Stimulated activated CD4-positive, alpha-beta T cell treated with anti-CD3 and anti-CD28 coated beads, Interleukin-4, amount 100 ng/mL, for 4 hours (primary cell): ENCODE data around the gene CAMK1D.
"Not testable (repeated sequence)": the region's sequence is repeated elsewhere in the genome, so short reads cannot be mapped to it uniquely, and the experiment has no call there.

Experiments
- DNase-seq, 2 experiments: peaks; one replicate each; pipeline ENCODE4 v3.0.0-alpha.2; 2020

CAMK1D gene

DNA sequence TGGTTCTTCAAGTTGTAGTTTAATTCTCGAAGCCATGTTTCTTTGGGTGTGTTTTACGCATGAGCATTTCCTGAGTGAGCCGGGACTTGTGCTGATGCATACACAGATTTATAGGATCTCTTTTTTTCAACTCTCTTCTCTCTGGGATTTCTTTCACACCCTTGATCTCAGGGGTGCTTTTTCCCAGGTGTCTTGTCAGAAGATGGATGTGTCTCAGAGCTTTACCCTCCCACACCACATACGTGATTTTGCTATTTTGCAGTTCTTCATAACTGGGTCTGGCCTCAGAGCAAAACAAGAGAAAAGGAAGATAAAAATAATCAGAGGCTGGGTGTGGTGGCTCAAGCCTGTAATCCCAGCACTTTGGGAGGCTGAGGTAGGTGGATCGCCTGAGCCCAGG lies 177.0 kb downstream of the CAMK1D start:
- DNase-seq: no peak

DNA sequence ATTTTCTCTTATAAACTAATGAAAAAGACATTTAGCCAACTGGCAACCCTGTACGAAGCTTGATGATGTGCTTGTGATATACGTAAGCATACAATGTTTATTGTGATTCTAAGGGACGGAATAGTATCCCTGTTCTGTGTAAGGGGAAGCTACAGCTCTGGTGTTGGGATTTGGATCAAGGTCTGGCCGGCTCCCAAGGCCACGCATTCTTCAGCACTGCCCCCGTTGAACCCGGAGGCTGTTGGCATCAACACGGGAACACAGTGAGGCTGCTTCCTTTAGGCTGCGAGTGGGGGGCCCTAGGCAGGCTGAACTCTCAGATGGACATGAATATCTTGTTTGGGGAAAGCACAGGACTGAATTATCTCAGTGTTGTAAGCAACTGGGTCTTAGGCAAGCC lies 180.6 kb downstream of the CAMK1D start:
- no peak for DNase-seq

DNA sequence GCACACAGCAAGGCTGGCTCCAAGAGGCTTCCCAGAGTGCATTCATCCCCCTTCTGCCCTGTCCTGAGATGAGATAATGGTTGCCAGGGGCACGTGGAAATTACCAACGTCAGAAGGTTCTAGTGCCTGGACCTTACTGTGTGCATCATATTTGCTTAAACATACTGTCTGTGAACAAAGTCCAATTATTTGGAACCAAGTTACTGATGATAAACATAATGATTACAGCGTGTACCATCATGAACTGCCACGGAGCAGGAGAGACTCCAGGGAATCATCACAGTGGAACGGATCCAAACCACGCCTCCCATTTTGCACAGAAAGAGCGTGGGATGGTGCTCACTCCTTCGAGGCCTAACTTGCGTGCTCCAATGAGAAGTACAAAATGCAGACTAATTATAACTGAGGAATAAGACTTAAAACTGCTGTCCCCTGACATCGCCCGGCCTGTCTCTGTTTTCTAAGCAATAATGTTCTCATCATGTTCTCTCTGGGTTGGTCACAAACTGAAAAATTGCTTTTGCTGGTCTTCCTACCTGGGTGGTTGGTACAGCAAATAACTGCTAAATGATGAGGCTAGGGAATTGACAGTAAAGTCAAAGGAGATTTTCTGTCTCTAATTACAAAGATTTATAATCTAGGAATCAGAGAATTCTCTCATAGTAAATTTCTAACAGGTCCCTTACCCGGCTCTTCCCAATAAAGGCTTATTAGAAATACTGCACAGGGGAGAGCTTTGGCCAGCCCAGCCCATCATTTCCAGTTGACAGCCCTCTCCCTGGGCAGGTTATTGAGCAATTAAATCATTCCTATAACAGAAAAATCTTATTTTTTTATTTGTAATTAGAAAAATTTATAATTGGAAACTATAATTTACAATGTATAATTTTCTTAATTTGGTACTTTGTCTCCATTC lies 182.2 kb downstream of the CAMK1D start:
- DNase-seq: no peak

DNA sequence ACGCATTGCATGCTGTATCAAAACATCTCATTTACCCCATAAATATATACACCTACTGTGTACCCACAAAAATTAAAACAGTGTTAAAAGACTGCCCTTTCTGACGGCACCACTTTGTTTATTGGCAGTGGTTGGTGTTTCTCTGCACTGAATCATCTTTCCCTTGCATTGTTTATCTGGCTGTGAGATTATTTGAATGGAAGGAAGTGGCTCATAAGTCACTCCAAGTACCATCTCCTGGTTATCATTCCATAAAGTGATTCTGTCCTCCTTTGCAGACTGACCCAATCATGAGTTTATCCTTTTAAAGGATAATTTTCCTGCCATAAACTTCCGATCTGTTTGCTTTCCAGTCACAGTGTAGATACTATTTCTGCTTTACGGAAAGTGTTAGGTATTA lies 183.8 kb downstream of the CAMK1D start:
- no peak for DNase-seq

DNA sequence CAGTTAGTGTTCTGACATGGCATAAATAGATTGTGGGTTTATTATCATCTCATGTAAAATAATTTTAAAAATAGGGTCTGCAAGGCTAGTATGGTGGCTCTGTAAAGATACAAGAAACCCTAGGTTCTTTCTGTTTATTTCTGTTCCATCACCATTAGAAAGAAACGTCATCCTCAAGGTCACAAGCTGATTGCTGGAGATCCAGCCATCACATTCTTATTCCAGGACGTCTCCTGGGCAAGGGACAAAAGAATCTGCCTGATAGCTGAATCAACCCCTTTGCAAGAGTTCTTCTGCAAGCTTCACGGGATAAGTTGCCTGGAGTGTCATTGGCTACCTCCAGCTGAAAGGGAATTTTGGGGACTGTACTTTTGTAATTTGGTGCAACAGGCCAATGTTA lies 184.4 kb downstream of the CAMK1D start:
- no peak for DNase-seq

DNA sequence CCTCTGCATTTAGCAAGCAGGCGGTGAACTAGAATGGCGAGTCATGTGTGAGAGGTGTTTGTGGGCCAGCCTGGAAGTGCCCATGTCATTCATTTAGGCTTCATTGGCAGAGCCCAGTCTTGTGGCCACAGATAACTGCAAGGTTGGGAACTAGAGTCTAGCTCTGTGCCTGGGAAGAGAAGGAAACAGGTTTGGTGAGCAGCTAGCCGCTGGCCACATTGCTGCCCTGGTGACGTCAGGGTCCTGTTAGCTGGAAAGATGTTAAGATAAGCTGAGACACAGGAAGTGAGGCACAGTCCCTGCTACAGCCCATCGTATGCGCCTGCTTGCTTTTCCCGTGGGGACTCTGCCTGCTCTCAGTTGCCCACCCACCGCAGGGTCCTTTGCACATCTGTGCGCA lies 185.5 kb downstream of the CAMK1D start:
- DNase-seq: no peak

DNA sequence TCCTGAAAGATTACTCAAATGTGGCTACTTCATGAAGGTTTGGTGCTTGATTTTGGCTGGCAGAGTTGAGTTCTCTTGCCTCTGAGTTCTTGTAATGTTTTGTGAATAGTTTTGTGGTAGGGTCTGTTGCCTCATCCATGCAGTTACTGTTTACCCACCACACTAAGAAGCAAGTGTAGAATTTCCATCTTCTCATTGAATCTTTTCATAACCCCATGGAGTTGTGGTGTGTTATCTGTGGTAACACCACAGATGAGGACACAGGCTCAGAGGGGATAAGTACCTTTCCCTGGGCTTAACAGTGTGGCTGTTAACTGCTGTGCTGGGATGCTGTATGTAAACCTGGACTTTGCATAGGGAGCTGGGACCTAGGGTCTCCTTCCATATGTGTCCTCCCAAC lies 186.3 kb downstream of the CAMK1D start:
- no peak for DNase-seq

DNA sequence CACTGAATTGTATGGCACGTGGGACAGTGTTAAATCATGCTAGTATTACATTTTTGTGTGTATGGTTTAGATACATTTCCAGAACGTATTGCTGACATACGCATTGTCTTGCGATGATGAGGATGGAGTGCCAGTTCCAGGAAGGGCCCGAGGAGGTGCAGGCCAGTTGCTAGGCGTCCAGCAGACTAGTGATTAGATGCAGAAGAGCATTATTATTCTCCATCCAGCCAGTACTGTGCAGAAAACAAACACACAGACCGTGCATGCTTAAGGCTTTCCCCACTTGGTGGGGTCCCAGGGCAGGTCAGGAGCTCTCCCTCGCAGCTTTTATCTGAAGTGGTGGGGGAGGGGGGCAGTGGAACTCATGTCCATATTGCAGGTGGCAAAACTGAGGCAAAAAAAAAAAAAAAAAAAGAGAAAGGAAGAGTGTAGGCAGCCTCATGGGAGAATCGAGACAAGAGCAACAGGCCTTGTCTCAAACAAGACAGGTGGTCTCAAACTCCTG lies 189.2 kb downstream of the CAMK1D start:
- no peak for DNase-seq

DNA sequence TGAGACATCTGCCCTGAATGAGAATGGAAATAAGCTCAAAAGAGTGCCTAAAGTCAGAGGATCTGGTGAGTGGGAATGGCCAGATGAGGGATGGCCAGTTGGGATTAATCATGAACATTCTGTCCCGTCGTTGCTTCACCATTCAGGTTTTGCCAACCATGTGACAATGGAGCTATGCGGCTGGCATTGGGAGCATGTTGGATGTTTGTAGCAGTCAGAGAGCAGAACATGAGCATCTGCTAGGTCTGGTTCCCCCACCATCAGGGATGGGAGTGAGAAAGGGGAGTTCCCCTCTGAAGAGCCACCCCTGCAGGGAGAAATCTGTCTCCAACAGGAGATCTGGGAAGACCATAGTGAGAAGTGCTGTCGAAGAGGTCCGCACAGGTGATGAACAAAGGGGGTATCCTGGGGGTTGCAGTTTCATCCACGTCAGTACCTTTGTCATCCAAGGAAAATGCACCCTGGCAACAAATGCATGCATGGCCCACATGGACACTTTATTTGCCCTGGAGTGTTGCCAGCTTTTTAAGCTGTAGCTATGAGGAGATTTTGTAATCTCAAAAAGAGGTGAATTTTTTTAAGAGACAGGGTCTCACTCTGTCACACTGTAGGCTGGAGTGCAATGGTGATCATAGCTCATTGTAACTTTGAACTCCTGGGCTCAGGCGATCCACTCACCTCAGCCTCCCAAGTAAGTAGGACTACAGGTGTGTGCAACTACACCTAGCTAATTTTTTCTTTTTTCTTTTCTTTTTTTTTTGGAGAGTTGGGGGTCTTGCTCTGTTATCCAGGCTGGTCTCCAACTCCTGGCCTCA lies 190.2 kb downstream of the CAMK1D start:
- DNase-seq: no peak

DNA sequence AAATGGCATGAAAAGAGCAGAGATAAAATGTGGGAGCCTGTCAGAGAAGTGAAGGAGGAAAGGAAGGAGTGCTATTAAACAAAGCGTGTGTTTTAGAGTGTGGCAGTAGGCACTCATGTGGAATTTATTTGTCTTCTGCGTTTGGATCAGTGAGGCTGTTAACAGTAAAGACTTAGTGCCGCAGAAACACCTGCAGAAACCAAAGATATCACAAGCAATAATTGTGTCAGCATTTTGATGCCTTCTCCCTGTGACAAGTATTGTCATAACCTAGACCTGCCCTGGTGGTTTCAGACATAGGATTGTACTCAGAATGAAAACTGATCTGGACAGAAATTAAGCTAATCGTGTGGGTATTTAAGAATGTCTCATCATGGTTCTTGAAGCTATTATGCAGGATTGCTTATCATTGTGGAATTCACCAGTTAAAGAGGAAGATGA lies 191.0 kb downstream of the CAMK1D start:
- DNase-seq: no peak

DNA sequence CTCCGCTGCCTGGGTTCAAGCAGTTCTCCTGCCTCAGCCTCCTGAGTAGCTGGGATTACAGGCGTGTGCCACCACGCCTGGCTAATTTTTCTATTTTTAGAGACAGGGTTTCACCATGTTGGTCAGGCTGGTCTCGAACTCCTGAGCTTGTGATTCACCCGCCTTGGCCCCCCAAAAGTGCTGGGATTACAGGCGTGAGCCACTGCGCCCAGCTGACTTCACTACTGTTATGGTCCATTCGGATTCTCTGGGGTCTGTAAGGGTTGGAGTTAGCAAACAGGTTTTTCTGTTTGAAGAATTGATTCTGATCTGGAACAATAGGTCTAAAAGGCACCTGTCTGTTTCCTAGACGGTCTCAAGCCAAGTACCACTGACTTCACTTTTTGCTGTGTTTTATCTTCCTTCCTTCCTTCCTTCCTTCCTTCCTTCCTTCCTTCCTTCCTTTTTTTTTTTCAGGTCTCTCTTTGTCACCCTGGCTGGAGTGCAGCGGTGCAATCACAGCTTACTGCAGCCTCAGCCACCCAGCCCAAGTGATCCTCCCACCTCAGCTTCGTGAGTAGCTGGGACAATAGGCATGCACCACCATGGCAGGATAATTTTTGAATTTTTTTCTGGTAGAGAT lies 192.2 kb downstream of the CAMK1D start:
- DNase-seq: no peak

DNA sequence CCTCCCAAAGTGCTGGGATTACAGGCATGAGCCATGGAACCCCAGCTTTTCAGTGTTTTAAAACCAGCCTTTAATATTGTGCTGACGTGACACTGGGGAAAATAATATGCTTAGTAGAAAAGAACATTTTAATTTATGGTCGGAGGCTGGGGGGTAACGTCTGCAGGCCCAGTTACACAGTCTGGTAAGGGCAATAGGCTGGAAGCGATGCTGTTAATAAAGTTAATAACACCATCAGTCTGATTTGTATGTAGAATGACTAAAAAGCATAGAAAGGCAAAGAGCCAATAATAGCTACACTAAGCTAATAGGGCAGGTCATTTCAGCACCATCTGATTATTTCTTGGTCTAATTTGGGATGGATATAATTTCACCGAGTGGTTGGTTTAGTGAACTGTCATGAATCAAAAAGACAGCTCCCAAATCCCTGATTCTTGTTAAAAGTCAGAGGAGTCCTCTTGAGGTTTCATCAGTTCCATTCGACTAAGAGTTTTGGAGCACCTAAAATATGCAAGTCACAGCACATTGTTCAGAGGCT lies 192.9 kb downstream of the CAMK1D start:
- no peak for DNase-seq

DNA sequence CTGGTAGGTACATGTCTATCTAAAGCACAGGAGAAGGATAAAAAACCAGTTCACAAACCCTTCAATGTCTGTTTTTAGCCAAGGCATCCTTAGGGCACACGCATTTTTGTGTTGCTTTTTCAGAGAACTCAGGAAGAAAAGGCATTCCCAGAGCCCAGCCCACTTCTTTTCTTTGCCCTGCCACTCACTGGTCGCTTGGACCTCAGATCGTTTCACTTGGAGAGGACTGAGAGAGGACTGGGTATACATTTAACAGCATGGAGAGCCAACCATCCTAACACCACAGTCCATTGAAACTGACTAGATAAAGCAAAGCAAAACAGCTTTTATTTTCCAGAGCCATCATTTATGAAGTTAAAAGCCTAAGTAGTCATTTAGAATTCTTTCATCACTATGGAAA lies 194.2 kb downstream of the CAMK1D start:
- no peak for DNase-seq

DNA sequence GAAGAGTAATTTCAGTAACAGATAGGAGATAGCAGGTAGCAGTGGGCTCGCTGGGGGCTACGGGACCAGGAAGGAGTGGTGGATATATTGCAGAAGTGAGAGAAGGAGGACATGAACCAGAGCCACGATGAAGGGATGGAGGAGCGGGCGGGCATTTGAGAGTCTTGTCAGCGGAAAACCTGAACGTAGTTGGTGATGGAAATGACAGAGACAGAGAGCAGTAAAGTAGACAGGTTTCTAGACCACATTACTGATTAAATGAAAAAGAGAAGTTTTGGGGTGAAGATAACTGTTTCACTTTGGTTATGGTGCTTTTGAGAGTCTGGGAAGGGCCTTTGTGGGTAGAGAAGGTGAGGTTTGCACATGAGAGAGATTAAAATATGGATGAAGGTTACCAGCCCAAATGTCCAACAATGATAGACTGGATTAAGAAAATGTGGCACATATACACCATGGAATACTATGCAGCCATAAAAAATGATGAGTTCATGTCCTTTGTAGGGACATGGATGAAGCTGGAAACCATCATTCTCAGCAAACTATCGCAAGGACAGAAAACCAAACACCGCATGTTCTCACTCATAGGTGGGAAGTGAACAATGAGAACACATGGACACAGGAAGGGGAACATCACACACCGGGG lies 196.9 kb downstream of the CAMK1D start:
- not testable (repeated sequence) for DNase-seq

DNA sequence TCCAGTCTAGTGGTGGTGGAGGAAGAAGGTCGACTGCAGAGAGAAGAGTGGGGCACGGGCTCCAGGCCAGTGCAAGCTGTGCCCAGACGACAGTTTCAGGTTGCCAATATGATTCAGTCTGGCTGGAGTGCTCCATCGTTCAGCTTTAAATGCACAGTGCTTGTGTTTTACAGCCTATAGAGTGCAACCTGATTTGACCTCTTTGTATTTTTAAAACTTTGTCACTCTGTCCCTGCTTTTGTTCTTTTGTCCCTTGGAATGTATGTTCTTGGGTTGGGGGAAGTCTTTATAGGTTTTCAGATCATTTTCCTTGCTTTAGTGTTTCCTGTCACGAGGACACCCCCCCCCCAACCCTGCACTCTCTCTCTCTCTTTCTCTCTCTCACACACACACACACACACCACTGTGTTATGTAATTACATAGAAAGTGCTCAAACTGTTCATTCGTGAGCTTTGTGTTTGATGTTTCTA lies 198.0 kb downstream of the CAMK1D start:
- DNase-seq: no peak

DNA sequence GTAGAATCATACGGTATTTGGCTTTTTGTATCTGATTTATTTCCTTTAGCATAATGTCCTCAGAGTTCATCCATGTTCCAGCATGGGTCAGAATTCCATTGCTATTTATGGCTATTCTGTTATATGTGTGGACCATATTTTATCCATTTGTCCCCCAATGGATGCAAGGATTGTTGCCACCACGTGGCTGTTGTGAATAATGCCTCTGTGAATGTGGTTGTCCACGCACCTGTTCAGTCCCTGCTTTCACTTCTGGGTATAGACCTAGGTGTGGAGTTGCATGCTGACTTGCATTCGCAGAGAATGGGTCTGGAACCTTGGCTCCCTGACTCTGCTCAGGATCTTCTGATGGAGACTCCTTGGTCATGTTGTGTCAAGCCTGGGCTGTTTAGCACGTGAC lies 199.9 kb downstream of the CAMK1D start:
- DNase-seq: no peak

DNA sequence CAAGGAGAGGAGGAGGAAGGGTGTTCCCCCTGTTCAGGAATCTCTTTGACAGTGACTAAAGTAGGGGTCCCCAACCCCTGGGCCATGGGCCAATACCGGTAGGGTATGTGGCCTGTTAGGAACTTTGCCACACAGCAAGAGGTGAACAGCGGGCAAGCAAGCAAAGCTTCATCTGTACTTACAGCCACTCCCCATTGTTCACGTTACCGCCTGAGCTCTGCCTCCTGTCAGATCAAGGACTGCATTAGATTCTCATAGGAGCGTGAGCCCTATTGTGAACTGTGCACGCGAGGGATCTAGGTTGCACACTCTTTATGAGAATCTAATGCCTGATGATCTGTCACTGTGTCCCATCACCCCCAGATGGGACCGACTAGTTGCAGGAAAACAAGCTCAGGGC lies 201.6 kb downstream of the CAMK1D start:
- no peak for DNase-seq

DNA sequence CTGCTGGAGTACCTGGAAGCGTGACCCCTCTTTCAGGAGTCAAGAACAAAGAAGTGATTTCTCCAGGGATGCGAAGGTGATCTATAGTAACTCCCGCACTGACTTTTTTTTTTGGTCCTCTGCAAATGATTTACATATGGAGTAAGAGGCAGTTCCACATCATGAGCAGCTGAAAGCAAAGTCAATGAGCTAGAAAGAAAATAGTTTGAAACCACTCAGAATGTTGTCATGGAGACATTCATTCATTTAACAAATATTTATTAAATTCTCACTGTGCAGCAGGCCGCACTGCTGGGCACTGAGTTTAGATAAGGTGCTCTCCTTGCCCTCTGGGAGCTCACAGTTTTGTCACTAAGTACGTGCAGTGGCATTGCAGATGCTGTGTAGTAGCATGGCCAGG lies 206.7 kb downstream of the CAMK1D start:
- no peak for DNase-seq

DNA sequence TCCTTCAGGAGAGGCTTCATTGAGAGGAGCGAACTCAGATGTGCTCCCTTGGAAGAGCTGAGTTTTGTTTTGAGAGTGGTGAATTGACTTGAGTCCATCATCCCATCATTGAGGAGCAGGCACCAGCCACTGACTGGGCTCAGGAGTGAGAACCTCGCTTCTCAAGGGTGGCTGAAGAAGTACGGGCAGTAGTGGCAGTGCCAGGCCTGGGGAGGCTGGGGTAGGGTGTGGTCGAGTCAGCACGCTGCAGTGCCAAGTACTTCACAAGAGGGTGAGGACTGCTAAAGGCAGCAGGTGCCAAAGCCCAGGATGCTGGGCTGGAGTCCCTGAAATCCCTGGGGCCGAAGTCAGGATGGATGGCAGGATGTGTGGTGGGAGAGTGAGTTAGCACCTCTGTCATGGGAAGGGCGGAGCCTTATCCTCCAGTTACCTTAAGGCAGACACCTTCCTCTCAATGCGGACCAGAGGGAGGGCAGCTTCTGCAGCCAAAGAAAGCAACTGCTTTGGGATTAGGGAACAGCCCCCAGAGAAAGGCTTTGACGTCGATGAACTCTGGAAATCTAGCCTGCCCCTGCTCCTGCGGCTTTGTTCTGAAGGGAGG lies 210.3 kb downstream of the CAMK1D start:
- DNase-seq: no peak

DNA sequence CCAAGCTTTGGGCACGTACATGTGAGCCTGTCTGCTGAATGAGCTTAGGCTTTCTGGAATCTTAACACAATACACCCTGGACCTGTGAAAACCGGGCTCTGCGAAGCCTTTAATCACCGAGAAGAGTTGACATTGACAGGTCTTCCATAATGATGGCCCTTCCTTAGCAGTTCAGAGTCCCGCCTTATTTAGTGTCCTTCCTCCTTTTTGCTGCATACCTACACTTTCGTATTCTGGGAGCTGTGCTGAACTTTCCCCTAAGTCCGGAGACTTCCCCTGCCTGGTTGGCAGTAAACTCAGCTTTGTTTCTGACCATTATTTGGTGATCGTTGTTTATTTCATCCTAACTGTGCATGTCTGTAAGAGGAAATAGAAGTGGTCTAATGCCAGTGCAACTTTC lies 212.0 kb downstream of the CAMK1D start:
- DNase-seq: no peak

DNA sequence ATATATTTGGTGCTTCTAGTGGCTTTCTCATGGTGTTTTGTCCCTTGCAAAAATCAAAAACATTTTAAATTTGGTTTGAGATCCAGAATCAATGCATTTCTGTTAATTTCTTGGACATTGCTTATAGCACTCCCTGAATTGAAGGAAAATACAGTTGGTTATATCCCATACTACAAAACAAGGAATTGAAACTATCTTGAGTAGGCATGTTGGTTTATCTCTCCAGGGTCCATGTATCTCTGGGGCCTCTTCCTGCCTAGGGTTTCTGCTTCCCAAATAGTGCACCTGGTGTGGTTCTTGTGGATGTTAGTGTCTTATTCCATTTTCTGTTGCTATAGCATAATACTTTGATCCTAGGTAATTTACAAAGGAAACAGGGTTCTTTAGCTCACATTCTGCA lies 212.4 kb downstream of the CAMK1D start:
- no peak for DNase-seq

DNA sequence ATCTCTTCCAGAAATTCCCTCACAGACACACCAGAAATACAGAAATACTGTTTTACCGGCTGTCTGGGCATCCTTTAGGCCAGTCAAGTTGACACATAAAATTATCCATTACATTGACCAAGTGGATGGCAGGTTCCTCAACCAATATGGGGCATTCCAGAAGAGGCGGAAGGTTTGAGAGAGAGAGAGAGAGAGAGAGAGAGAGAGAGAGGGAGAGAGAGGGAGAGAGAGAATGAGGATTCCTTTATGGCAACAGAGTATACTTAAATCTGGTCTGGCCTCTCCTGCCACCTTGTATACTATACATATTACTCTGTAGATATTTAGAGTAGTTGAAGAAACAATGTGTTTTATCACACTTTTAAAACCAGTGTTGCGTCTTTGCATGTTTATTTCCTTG lies 214.1 kb downstream of the CAMK1D start:
- no peak for DNase-seq
